ENCODE measurements around the gene ANKMY1. TPM values are rescaled to one million over a fixed set of nuclear protein-coding genes. Genes with fewer than 3 reads are reported as not detected.

The ANKMY1 gene
- total and polyA plus RNA-seq, 4 donors, result 7.8 to 27.5 (median 13.4) TPM

DNA sequence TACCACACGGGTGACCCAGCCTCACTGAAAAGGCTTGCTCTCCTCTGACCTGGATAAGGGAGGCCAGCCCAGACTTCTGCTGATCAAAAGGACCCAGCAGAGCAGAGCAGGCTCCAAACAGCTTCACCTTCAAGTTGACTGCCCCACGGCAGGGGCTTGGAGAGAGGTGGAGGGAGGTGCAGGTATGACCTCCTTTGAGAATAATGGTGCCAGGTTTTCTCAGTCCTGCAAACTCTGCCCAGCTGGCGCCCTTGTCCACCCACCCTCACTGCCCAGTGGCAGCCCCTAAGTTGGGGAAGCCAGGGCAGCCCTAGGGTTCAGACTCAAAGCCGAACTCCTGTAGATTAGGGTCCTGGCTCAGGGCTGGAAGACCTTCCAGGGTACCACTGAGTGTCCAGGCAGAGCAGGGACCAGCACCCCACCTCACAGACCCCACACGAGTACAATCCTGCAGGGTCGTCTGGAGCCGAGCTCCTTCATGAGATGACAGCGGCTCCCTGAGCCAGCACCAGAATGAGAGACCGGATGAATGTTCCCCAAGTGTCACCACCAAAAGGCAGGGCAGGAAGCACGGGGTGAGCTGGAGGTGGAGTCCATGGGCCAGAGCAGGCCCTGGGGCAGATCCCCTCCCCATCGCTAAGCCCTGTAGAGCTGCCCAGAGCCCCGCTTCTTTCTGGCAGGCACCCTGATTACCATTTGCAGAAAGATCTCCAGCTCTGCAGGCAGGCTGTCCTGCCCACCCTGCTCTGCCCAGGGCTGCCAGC, 125.9 kb downstream of the ANKMY1 start:
- no peak overlapping the region for H3K4me3 ChIP-seq (ENCODE audit: low read depth, low read length)
- no peaks in the 10 kb centered on the region for H3K9me3 ChIP-seq (ENCODE audit: control insufficient read depth, insufficient read depth, low read length)
- H3K27me3 ChIP-seq (ENCODE audit: control insufficient read depth, insufficient read depth, low read length), result no peaks in the 10 kb centered on the region
- H3K27ac ChIP-seq (ENCODE audit: low read depth, low read length), result no peak overlapping the region
- peaks cover 16% of the 10 kb centered on the region for H3K4me1 ChIP-seq (ENCODE audit: control insufficient read depth, insufficient read depth, low read length)
- 83% methylated on average over 11 of the region's 12 CpGs for WGBS (ENCODE audit: insufficient coverage)
- DNase-seq (ENCODE audit: low read depth in 4 of 6, low spot score in 6 of 6), result no peak
- H3K36me3 ChIP-seq (ENCODE audit: control insufficient read depth, insufficient read depth, low read length), result peaks cover 2% of the 10 kb centered on the region

DNA sequence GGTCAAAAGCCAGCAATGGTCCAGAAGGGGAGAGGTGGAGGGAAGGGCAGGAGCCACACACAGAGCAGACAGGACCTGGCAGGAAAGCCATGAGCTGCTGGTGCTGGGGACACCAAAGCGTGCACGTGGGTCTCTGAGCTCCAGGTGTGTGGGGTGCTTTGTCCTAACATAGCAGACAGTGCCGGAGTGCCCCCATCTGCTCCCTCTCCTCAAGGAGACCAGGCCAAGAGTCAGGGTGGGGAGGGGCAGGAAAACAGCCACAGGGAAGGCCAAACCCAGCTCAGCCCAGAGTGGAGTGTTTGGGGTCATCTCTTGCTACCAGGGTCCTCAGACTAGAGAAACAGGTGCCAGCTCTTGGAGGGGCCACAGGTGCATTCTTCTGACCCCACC, 126.5 kb downstream of the ANKMY1 start:
- Histone ChIP-seq H3K9me3 (ENCODE audit: control insufficient read depth, insufficient read depth, low read length) (no peaks in the 10 kb centered on the region), H3K27ac (ENCODE audit: low read depth, low read length) (no peak overlapping the region), H3K4me1 (ENCODE audit: control insufficient read depth, insufficient read depth, low read length) (peaks cover 11% of the 10 kb centered on the region), H3K27me3 (ENCODE audit: control insufficient read depth, insufficient read depth, low read length) (no peaks in the 10 kb centered on the region), H3K36me3 (ENCODE audit: control insufficient read depth, insufficient read depth, low read length) (peaks cover 2% of the 10 kb centered on the region), H3K4me3 (ENCODE audit: low read depth, low read length) (no peak overlapping the region)
- DNase-seq (ENCODE audit: low read depth in 4 of 6, low spot score in 6 of 6), result no peak
- 80% methylated on average over 3 of the region's 3 CpGs for WGBS (ENCODE audit: insufficient coverage)

DNA sequence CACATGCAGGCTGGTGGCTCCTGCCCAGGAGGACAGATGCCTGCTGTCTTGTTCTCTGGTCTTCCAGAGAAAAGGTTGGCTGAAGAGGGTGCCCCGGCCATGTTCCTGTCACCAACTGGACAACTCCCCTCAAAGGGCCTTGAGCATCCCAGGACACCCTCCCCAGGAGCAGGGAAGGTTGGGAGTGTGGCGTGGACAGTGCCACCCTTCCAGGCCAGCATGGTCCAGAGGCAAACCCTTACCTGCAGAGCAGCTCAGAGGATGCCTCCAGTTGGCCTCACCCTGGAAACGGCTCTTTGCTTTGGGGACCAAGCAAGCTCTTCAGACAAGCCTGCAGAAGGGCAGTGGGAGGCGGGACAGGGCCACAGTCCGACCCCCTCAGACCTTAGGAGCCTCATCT, 127.2 kb downstream of the ANKMY1 start:
- Histone ChIP-seq H3K4me1 (ENCODE audit: control insufficient read depth, insufficient read depth, low read length) (peaks cover 11% of the 10 kb centered on the region), H3K27ac (ENCODE audit: low read depth, low read length) (no peak overlapping the region), H3K4me3 (ENCODE audit: low read depth, low read length) (no peak overlapping the region), H3K36me3 (ENCODE audit: control insufficient read depth, insufficient read depth, low read length) (peaks cover 2% of the 10 kb centered on the region), H3K27me3 (ENCODE audit: control insufficient read depth, insufficient read depth, low read length) (no peaks in the 10 kb centered on the region), H3K9me3 (ENCODE audit: control insufficient read depth, insufficient read depth, low read length) (no peaks in the 10 kb centered on the region)
- DNase-seq (ENCODE audit: low read depth in 4 of 6, low spot score in 6 of 6), result no peak
- 94% methylated on average over 2 of the region's 5 CpGs for WGBS (ENCODE audit: insufficient coverage)

DNA sequence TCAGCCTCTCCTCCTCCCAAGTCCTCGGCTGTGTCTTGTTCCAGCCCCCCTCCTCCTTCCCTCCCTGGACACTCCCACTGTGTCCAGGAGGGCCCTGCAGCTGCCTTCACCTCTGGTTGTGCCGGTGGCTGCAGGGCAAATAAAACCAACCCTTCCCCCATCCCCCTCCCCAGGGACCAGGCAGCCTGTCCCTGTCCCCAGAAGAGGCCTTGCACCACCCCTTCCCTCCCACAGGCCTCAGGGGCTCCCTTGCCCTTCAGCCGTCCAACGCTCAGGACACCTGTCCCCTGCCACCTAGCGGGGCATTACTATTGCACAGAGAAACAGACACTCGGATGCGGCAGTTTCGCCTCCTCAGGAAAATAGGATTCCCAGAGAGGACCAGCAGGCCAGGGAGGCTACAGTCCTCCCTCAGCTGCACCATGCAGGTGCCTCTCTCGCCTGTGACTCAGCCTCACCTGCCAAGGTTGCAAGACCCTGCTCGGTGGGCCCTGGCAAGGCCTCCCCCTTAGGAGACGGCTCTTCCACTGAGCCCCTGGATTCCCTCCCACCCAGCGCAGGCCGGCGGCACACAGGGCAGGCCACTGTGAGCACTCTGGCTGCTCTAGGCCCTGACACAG, 127.8 kb downstream of the ANKMY1 start:
- H3K4me3 ChIP-seq (ENCODE audit: low read depth, low read length), result no peak overlapping the region
- H3K4me1 ChIP-seq (ENCODE audit: control insufficient read depth, insufficient read depth, low read length), result peaks cover 11% of the 10 kb centered on the region
- no peak for DNase-seq (ENCODE audit: low read depth in 4 of 6, low spot score in 6 of 6)
- H3K27me3 ChIP-seq (ENCODE audit: control insufficient read depth, insufficient read depth, low read length), result no peaks in the 10 kb centered on the region
- H3K9me3 ChIP-seq (ENCODE audit: control insufficient read depth, insufficient read depth, low read length), result no peaks in the 10 kb centered on the region
- H3K36me3 ChIP-seq (ENCODE audit: control insufficient read depth, insufficient read depth, low read length), result peaks cover 2% of the 10 kb centered on the region
- H3K27ac ChIP-seq (ENCODE audit: low read depth, low read length), result no peak overlapping the region
- WGBS (ENCODE audit: insufficient coverage), result 75% methylated on average over 12 of the region's 14 CpGs

Small RNA genes lying within 50 kb of the gene (small RNA-seq; reads per million reads assigned to genes)
- gene MIR149 (ENCODE audit: low replicate concordance), result 135 reads per million, percentile 98 among the genes with 10 or more reads in this experiment

Other genes starting within 250 kb of the ANKMY1 start
- 10 to 100 TPM; 27.2 to 33.2 TPM for gene GPC1, start 122.3 kb downstream of the ANKMY1 start, total RNA-seq
- 100 to 1,000 TPM; 201 to 216 TPM for gene GPC1, start 122.3 kb downstream of the ANKMY1 start, polyA plus RNA-seq (ENCODE audit: insufficient read length in 2 of 2)
- gene DUSP28, start 2.4 kb upstream of the ANKMY1 start, total RNA-seq, result 1 to 10 TPM; 4.1 to 4.8 TPM
- gene DUSP28, start 2.4 kb upstream of the ANKMY1 start, polyA plus RNA-seq (ENCODE audit: insufficient read length in 2 of 2), result 10 to 100 TPM; 11.0 TPM
- gene RNPEPL1, start 10.5 kb upstream of the ANKMY1 start, total RNA-seq, result 10 to 100 TPM; 11.3 to 16.1 TPM
- gene RNPEPL1, start 10.5 kb upstream of the ANKMY1 start, polyA plus RNA-seq (ENCODE audit: insufficient read length in 2 of 2), result 10 to 100 TPM; 38.3 to 41.8 TPM
- gene CAPN10, start 28.7 kb upstream of the ANKMY1 start, total RNA-seq, result 10 to 100 TPM; 15.0 to 39.2 TPM
- 10 to 100 TPM; 44.3 to 50.8 TPM for gene CAPN10, start 28.7 kb upstream of the ANKMY1 start, polyA plus RNA-seq (ENCODE audit: insufficient read length in 2 of 2)
- 1 to 10 TPM; 2.1 to 2.6 TPM for gene GPR35, start 67.5 kb upstream of the ANKMY1 start, total RNA-seq
- gene GPR35, start 67.5 kb upstream of the ANKMY1 start, polyA plus RNA-seq (ENCODE audit: insufficient read length in 2 of 2), result 1 to 10 TPM; 1.9 to 3.9 TPM
- not detected for gene AQP12B, start 124.9 kb upstream of the ANKMY1 start, total RNA-seq
- gene AQP12B, start 124.9 kb upstream of the ANKMY1 start, polyA plus RNA-seq (ENCODE audit: insufficient read length in 2 of 2), result under 1 TPM; 0.44 to 0.56 TPM
- not detected for gene AQP12A, start 133.9 kb upstream of the ANKMY1 start, total RNA-seq
- gene AQP12A, start 133.9 kb upstream of the ANKMY1 start, polyA plus RNA-seq (ENCODE audit: insufficient read length in 2 of 2), result under 1 TPM in 1 of 2 donors, not detected in 1; 0.62 TPM

All from spinal cord (tissue), 10 donors.